Stimulated activated CD4-positive, alpha-beta T cell treated with anti-CD3 and anti-CD28 coated beads, Interleukin-15, amount 100 ng/mL, for 48 hours (primary cell): ENCODE results near the gene SIK3.
"Not testable (repeated sequence)": the region's sequence is repeated elsewhere in the genome, so short reads cannot be mapped to it uniquely, and the experiment has no call there.

Experiments
- DNase-seq, 2 donors: peaks; one replicate each; pipeline ENCODE4 v3.0.0-alpha.2; 2020; ENCODE audit warnings: low read depth in 2 of 2

Gene SIK3

DNA sequence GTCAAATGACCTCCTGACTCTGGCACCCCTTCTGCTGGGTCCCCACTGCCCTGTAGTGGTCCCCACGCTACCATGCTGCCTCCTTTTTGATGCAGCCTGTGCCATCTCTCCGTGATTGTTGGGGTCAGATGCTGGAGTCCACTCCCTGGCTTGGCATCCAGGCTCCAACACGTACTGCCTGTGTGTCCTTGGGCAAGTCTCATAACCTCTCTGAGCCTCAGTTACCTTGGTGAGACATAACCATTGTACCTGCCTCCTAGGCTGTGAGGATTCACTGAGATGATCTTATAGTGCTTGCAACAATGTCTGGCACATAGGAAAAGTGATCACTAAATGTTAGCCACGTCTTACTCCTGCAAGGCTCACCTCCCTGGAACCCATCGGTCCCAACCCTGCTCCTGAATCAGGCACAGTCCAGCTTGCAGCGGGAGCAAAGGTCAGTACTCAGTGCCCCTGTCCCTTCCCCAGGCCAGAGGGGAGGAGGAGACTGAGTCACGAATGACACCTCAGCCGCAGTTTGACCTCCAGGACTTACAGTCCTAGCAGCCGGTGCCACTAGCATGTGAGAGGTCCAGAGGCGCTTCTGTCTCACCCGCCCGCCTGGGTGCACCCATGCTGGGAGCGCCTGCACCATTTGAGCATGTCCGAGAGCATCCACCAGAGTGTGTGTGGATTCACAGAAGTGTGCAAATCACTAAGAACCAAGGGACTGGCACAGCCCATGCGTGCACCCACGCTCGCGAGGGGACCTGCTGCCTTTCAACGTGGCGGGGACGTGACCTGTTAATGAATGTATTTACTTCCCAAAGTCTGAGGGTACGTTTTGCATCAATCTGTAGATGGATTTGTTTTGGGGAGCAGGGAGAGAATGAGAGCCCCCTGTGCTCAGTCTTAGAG, 272.1 kb downstream of the SIK3 start:
- DNase-seq, result no peak

DNA sequence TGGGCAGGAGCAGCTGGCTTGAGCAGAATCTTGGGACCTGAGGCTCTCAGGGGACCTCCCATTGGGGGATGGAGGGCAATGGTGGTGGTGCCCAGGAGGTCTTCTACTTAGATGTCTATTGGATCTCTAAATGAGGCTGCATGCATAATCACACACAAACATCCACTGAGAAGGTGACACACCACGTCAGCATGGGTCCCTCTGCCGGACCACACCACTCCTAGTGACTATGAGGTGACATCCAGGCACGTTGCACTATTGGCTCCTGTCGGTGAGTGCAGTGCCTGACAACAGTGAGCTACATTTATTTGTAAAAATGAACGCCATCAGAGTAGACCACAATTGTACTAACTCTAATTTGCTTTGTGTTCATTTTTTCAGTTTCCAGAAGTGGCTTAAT, 272.8 kb downstream of the SIK3 start:
- DNase-seq, result no peak

DNA sequence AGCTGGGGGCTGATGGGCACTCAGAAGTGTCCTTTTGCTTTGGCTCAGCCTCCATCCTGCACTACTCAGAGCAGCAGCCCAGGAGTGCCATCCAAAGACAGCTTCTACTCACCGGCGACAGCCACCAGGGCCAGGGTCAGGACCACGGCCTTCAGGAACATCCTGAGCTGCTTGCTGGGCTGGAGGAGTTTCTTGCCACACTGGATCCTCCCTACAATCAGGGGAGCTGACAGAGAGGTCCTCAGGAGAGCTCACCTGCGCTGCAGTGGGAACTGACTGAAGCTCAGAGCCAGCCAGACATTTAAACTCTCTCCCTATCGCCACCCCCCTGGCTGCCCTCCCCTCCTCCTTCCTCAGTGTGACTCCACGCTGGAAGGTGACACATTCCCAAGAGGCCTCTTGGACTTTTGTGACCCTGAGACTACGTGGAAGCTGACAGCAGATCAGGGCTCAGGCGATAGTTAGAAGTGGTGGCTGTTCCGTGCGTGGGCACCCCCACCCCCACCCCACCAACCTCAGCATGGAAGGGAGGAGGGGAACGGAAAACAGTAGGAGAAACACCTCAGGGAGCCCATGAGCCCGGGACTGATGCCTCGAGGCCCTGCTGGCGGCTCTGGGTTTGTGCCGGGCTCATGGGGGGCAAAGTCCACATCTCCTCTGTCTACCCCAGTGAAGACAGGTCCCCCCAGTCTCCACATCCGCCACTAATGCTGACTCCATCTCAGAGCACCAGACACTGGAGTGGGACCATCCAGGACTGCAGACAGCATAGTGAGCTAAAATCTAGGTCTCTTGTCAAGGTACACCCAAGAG, 275.0 kb downstream of the SIK3 start, which contains the start of gene APOA4:
APOA4 (minus strand) TSS at position 274 of the 813 bp plus-strand sequence; CDS start at position 161, 113 bp downstream.
- DNase-seq, result no peak

DNA sequence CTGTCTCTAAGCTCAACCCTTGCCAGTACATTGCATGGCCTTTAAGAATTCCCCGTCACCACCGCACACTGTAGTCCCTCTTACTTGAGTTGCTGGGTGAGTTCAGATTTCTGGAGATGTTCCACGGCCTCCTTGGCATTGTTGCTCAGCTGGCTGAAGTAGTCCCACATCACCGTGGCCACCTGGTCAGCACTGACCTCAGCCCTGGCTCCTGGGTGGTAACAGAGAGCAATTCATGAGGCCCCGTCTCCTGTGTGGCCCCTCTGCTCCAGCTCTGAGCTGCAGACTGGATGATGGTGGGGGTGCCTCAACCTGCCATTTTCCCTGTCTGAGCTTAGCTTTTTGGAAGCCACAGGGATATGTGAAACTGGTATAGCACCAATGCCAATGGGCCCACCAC, 275.7 kb downstream of the SIK3 start:
- no peak for DNase-seq

DNA sequence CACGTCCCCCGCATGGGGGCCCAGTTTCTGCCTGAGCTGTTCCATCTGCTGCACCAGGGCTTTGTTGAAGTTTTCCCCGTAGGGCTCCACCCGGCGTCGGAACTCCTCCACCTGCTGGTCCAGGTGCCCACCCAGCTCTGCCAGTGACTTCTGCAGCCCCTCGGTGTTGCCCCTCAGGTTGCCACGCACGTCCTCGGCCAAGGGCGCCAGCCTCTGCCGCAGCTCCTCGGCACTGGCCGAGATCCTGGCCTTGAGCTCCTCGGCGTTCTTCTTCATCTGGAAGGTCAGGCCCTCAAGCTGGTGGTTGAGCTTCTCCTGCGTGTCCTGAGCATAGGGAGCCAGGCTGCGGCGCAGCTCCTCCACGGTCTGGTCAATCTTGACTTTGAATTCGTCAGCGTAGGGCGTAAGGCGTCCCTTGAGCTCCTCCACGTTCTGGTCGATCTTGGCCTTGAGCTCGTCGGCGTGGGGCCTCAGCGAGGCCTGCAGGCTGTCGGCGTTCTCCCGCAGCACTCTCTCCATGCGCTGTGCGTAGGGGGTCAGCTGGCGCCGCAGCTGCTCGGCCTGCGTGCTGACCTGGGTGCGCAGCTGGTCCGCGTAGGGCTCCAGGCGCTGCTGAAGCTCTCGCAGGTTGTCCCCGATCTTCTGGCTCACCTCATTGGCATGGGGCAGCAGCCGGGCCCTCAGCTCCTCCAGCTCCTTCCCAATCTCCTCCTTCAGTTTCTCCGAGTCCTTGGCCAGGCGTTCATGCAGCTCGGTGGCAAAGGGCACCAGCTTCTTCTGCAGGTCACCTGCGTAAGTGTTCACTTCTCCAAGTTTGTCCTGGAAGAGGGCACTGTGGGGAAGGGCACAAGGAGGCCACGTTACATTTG, 276.9 kb downstream of the SIK3 start:
- DNase-seq, result no peak

DNA sequence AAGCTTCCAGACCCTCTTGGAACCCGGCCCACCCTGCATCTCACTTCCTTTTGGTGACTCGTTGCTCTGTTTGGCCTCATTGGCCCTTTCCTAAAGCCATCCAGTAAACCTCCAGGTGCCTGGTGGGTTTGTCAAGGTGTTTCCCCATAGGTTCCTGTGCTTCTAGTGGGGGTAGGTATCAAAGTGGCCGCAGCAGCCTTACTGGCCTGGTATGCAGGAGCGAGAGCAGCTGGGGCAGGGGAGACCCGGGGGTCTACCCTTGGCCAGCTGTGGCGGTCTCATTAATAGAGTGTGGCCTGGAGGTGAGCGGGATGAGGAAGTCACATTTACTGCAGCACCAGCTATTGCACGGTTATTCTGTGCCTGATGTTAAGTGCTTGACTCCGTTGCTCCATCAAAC, 279.2 kb downstream of the SIK3 start:
- DNase-seq, result no peak

DNA sequence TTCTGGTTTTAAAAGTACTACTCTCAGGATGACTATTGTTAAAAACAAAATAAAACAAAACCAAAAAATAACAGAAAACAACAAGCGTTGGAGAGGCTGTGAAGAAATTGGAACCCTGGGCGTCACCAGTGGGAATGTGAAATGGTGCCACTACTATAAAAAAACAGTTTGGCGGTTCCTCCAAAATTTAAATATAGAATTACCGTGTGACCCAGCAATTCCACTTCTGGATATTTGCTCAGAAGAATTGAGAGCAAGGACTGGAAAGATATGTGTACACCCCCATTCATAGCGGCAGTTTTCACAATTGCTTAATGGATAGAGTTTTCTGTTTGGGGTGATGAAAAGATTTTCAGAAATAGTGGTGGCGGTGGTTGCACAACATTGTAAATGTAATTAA, 283.7 kb downstream of the SIK3 start:
- DNase-seq, result no peak

DNA sequence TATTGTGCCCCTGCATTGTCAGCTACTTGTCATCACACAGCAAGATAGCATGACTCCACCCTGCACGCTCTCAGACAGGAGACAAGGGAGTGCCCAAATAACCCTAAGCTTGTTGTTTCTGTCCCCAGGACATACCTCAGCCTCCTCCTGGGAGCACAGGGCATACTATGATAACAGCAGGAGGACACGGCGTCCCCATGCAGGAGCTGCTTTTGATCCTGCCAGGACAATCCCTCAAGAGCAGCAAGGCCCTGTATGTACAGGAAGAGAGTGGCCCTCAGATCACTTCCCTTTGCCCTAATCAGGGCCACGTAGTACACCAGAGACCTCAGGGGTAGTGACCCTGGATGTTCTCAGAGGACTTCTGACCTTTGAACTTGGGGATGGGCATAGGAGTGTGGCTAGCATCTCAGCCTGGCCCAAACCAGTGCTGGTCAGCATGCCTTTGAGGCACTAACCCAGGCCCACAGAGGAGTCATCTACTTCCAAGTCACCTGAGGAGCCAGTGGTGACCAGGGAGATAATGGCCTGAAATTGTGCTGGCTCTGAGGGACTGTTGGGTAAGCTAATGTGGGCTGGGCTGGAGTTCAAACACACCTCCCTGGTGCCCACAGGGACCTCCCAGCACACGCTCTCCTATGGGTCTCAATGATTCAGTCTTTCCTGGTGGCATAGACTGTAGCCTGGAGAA, 284.3 kb downstream of the SIK3 start:
- DNase-seq, result no peak

DNA sequence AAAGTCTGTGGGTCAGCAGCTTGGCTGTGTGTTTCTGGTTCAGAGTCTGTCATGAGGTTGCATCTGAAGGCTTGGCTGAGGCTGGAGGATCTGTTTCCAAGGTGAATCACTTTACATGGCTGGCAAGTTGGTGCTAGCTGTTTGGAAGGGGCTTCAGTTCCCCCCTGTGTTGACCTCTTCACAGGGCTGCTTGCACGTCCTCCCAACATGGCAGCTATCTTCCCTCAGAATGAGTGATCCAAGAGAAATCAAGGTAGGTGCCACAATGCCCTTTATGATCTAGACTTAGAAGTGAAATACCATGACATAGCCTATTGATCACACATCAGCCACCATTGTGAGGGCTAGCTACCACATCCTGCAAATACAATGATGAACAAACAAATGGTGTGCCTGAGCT, 285.1 kb downstream of the SIK3 start:
- no peak for DNase-seq

DNA sequence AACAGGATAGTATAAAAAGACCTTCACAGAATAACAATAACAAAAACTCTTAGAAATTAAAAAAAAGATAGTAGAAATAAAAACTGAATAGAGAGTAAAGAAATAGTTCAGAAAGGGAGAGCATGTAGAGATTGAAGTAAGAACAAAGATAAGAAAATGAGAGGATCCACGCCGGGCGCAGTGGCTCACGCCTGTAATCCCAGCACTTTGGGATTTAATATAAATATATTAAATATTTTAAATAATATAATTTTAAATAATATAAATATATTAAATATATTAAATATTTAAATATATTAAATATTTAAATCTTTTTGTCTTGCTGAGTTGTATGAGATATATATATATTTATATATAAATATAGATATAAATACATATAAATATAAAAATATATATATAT, 286.1 kb downstream of the SIK3 start:
- DNase-seq, result no peak

DNA sequence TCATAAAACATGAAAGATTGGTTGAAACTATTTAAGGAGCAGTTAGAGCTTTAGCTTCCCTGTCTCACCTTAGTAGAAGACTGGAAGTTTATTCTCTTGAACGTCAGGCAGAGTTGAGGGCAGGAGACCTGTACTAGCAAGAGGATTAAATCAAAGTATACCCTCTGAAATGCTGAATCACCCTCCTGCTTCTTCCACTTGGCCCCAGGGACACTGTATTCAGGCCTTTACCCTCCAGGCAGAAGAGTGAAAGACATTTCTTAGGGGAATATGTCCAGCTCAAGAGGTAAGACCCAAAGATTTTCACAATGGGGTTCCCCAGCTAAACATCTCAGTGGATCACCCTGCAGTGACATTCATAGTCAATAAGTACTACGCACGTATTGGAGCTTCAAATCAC, 287.0 kb downstream of the SIK3 start:
- no peak for DNase-seq

DNA sequence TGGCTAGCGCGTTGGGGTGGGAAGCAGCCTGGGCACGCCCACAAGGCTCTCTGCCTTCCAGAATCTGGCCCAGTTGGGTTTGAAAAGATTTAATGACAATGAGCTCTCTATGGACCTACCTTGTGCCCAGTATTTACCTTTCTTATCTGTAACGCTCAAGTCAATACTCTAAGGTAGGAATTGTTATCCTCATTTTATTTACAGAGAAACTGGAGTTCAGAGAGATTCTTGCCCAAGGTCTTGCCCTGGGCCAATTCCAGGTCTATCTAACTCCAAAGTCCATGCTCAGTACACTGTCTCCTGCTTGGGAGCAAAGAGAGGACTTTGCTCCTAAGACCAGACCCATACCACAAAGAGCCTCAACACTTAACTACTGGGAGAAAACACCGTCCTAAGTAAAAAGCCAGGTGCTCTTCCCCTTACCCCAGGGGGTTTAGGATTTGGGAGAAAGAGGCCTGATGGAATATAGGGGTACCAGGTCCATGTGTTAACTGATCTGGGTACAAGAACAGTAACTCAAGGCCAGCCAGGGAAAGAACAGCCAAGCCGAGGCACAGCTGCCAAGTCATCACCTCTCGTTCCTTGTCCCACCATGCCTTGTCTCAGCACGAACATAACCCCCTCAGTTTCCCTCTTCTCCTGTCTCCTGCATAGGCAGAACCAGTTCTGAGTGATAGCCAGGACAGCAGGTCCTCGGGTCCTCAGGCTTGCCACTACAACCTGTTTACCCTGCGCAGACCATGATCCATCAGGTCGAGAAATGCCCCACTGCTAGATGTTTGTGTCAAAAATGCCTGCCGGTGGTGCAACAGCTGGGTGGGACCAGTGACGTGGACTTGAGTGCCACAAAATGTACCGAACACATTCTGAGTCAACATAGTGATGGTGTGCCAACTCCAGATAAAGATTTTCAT, 289.7 kb downstream of the SIK3 start:
- DNase-seq, result no peak

DNA sequence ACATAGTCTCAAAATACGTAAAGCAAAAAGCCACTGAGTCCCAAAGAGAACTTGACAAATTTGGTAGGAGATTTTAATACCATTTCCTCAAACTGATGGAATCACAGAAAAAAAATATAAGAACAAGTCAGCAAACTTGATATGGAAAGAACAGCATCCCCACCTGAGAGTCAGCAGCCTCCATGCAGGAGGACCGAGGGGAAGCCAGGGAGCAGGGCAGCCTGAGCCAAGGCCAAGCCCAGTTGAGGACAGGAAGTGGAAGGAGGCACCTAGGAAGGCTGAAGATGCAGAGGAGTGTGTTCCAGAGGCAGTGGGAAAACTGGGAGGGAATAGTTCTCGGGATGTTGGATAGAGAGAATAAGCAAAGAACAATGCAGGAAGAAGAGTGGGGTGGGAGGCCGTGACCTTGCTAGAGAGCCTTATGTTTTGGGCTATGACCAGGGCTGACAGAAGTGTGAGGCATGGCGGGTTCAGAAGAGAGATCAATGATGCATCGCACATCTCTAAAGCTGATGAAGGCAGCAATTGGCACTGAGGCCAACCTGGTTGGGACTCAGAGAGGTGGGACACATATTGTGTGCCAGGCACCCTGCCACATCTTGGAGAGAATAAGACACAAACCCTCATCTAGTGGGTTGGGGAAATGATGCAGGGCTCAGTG, 290.5 kb downstream of the SIK3 start:
- DNase-seq, result no peak

DNA sequence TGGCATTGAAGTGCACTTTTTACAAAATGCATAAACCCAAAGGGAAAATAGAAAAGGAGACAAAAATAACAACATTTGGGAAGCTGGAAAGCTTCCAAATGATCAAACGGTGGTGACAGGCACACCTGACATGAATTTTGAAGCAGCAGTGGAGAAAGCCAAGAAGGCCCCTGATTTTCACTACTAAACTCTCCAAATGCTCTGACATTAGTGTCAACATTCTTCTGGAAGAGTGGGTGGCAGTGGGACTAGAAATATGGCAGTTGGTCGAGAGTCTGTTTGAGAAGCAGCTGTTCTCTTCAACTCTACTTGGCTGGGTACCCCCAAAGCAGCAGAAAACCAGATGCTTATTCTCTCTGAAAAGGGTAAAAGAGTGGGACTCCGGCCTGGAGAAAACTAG, 294.2 kb downstream of the SIK3 start:
- DNase-seq, result no peak

DNA sequence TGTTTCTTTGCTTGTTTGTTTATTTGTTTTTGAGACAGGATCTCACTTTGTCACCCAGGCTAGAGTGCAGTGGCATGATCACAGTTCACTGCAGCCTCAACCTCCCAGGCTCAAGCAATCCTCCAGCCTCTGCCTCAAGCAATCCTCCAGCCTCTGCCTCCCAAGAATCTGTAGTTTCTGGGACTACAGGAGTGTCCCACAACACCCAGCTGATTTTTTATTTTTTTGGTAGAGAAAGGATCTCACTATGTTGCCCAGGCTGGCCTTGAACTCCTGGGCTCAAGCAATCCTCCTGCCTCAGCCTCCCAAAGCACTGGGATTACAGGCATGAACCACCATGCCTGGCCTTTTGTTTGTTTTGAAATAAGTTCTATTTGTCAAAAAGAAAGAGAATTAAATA, 296.6 kb downstream of the SIK3 start:
- DNase-seq, result not testable (repeated sequence)

DNA sequence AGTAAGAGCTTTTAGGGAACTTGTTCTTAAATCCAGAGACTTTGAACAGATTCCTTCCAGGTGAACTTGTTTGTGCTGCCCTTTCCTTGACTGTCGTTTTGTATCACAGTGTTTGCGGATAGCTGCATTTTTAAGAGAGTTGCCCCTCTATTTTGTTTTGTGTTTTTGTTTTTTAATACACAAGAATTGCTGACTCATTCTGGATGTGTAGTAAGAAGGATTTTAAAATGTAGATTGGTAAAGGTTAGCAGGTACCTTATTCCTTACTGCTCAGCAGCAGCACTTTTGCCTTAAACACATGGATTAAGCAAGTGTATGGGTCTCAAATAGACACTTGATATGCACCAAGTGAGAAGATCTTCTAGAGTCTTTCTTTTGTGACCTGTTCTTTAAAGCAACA, 297.6 kb downstream of the SIK3 start:
- no peak for DNase-seq

DNA sequence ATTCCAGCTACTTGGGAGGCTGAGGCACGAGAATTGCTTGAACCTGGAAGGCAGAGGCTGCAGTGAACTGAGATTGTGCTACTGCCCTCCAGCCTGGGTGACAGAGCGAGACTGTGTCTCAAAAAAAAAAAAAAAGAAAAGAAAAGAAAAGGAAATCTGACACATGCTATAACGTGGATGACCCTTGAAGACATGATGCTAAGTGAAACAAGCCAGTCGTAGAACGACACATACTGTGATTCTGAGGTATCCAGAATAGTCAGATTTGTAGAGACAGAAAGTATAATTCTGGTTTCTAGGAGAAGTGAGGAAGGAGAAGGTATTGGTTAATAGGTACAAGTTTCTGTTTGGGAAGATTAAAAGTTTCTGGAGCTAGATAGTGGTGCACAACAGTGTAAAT, 299.9 kb downstream of the SIK3 start:
- DNase-seq, result no peak

DNA sequence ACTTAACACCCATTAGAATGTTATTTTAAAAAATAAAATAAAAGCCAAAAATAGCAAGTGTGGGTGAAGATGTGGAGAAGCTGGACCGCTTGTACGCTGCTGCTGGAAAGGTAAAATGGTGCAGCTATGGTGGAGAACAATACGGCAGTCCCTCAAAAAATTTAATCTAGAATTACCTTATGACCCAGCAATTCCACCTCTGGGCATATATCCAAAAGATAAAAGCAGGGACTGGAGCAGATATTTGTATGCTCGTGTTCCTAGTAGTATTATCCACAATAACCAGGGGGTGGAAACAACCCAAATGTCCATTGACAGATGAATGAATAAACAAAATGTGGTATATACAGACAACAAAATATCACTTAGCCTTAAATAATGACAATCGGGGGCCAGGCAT, 300.4 kb downstream of the SIK3 start:
- DNase-seq, result no peak

DNA sequence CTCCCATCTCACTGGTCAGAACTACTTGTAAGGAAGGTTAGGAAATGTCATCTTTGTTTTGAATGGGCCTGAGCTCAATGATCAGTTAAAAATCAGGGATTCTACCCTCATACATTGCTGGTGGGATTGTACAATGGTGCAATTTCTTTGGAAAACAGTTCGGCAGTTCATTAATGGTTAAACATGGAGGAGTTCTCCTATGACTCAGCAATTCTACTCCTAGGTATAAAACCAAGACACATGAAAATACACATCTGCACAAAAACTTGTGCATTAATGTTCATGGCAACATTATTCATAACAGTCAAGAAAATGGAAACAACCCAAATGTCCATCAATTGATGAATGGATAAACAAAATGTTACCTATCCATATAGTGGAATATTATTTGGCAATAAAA, 301.7 kb downstream of the SIK3 start:
- no peak for DNase-seq

DNA sequence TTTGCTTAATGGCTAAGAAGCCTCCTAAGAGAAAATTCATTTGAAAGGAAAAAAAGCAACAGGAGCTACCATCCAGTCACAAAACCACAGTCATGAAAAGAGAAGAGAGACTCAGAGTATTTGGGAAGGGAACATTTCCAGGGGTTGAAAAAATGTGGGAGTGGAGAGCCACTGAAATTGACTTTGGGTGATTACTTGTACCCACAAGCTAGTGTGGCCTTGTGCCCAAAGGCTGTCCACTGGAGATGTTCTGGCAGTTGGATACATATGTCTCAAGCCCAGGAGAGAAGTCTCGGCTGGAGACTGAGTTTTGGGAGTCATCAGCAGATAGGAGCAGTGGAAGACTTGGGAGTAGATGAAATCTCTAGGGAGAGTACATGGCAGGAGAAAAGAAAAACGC, 303.4 kb downstream of the SIK3 start:
- no peak for DNase-seq
